H1 (cell line): ENCODE measurements around the gene ZNRF2.

Source experiments
- CREB1 ChIP-seq: IDR thresholded peaks from 2 replicates; pipeline ENCODE4 v1.6.1; 2012; ENCODE audit warnings: inconsistent platforms
- CTCF ChIP-seq, 3 experiments: IDR thresholded peaks; 1 replicate in 2 of 3; 2 replicates in 1 of 3; pipeline versions ENCODE4 v1.5.1 to v1.6.1; 2011; ENCODE audit warnings: low read length in 3 of 3, mild to moderate bottlenecking in 3 of 3, inconsistent platforms in 2 of 3, low read depth in 1 of 3, moderate library complexity in 1 of 3; ENCODE audit not compliant: insufficient read depth in 1 of 3; ENCODE audit errors: control extremely low read depth in 1 of 3
- EP300 ChIP-seq, 2 experiments: IDR thresholded peaks; 1 replicate in 1 of 2; 2 replicates in 1 of 2; pipeline ENCODE4 v1.6.1; 2011 to 2012; ENCODE audit warnings: low read depth in 2 of 2, low read length in 2 of 2, mild to moderate bottlenecking in 2 of 2, borderline replicate concordance in 1 of 2, inconsistent platforms in 1 of 2, moderate library complexity in 1 of 2
- POLR2AphosphoS5 ChIP-seq: IDR thresholded peaks from 2 replicates; pipeline ENCODE4 v1.6.1; 2011; ENCODE audit warnings: low read depth, low read length
- RAD21 ChIP-seq, 2 experiments: IDR thresholded peaks in 1 of 2; conservative IDR thresholded peaks in 1 of 2; 2 replicates each; pipeline ENCODE4 v1.6.1; 2011; ENCODE audit warnings: low read depth in 2 of 2, low read length in 2 of 2, improper control_type of control experiment in 1 of 2, inconsistent platforms in 1 of 2, mild to moderate bottlenecking in 1 of 2, moderate library complexity in 1 of 2
- SRF ChIP-seq: IDR thresholded peaks from 2 replicates; pipeline ENCODE4 v1.6.1; 2011; ENCODE audit warnings: mild to moderate bottlenecking, low read depth, low read length, moderate library complexity
- USF2 ChIP-seq: IDR thresholded peaks from 2 replicates; pipeline ENCODE4 v1.6.1; 2011; ENCODE audit warnings: low read length, improper control_type of control experiment

GRCh38 chr7:30266686-30267085, 17.7 kb upstream of the ZNRF2 start:
- no peak for TF ChIP-seq SRF
- TF ChIP-seq RAD21 (IDR thresholded peaks at IDR 0.05 in 1 of 2, conservative IDR thresholded peaks at IDR 0.05 in 1 of 2; ENCODE audit: low read depth in 2 of 2, low read length in 2 of 2), result no peak
- TF ChIP-seq USF2, result no peak
- TF ChIP-seq EP300 (IDR thresholded peaks at IDR 0.05; ENCODE audit: borderline replicate concordance in 1 of 2, low read depth in 2 of 2, low read length in 2 of 2), result no peak
- no peak for TF ChIP-seq CTCF (IDR thresholded peaks at IDR 0.05; ENCODE audit: control extremely low read depth in 1 of 3, insufficient read depth in 1 of 3, low read depth in 1 of 3, low read length in 3 of 3)
- no peak for TF ChIP-seq POLR2AphosphoS5
- no peak for TF ChIP-seq CREB1
